ENCODE measurements around the gene GALNT12. TPM values are rescaled to one million over a fixed set of nuclear protein-coding genes. Genes with fewer than 3 reads are reported as not detected.

Gene GALNT12
- total and polyA plus RNA-seq, 2 donors, result 6.7 to 7.3 TPM

- no peaks in the 10 kb centered on the region for H3K36me3 ChIP-seq (ENCODE audit: control insufficient read depth in 2 of 2, insufficient read depth in 2 of 2, low read length in 1 of 2)
- H3K4me3 ChIP-seq (ENCODE audit: low read length in 2 of 2), result no peak overlapping the region
- no peaks in the 10 kb centered on the region for H3K27me3 ChIP-seq (ENCODE audit: control insufficient read depth in 2 of 2, insufficient read depth in 1 of 2, low read length in 1 of 2)
- H3K4me1 ChIP-seq (ENCODE audit: control insufficient read depth in 2 of 2, insufficient read depth in 2 of 2, low read length in 2 of 2), result no peaks in the 10 kb centered on the region
- no peaks in the 10 kb centered on the region for H3K9me3 ChIP-seq (ENCODE audit: control insufficient read depth in 2 of 2, insufficient read depth in 1 of 2, low read length in 1 of 2)
- H3K27ac ChIP-seq (ENCODE audit: low read depth in 1 of 2, low read length in 1 of 2), result no peak overlapping the region
- WGBS, result 95% methylated on average over 8 of the region's 8 CpGs
- no peak for DNase-seq (ENCODE audit: low read depth in 6 of 9, low spot score in 9 of 9)
These were observed 28.5 kb upstream of the GALNT12 start for GRCh38 chr9:98778711-98779530.

DNA sequence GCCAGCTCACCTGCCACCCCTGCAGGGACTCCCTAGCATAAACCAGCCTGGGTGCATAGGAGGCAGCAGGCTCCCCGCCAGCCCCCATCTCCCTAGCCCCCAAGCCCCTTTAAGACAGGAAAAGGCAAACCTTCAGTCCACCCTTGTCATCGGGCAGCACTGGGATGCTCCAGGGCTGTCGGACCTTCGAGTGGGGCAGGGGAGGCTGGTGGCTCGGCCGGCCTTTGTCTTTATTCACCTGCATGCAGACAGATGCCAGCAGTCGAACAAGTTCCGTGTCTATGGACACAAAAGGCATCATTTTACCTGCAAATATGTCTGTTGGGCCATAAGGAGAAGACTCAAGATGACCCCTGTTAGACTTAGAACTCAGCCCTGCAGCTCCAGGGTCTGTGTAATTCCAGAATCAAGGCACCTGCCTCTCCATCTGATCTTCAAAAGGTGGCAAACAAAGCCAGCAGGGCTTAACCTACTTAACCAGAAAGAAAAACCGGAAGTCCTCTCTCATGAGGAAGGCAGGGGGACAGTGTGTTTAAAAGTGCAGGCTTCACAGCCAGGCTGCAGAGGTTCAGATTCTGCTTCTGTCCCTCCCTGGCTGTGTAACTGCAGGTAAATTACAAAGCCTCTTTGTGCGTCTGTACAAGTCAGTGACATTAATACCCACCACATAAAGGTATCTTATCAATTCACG is 27.3 kb upstream of the GALNT12 start:
- no peak overlapping the region for H3K27ac ChIP-seq (ENCODE audit: low read depth in 1 of 2, low read length in 1 of 2)
- H3K4me3 ChIP-seq (ENCODE audit: low read length in 2 of 2), result no peak overlapping the region
- DNase-seq (ENCODE audit: low read depth in 6 of 9, low spot score in 9 of 9), result no peak
- no peaks in the 10 kb centered on the region for H3K9me3 ChIP-seq (ENCODE audit: control insufficient read depth in 2 of 2, insufficient read depth in 1 of 2, low read length in 1 of 2)
- WGBS, result 98% methylated on average over 11 of the region's 11 CpGs
- H3K36me3 ChIP-seq (ENCODE audit: control insufficient read depth in 2 of 2, insufficient read depth in 2 of 2, low read length in 1 of 2), result no peaks in the 10 kb centered on the region
- H3K27me3 ChIP-seq (ENCODE audit: control insufficient read depth in 2 of 2, insufficient read depth in 1 of 2, low read length in 1 of 2), result no peaks in the 10 kb centered on the region
- no peaks in the 10 kb centered on the region for H3K4me1 ChIP-seq (ENCODE audit: control insufficient read depth in 2 of 2, insufficient read depth in 2 of 2, low read length in 2 of 2)

- H3K27ac ChIP-seq (ENCODE audit: low read depth in 1 of 2, low read length in 1 of 2), result no peak overlapping the region
These were observed 25.7 kb upstream of the GALNT12 start for GRCh38 chr9:98781588-98782383.

DNA sequence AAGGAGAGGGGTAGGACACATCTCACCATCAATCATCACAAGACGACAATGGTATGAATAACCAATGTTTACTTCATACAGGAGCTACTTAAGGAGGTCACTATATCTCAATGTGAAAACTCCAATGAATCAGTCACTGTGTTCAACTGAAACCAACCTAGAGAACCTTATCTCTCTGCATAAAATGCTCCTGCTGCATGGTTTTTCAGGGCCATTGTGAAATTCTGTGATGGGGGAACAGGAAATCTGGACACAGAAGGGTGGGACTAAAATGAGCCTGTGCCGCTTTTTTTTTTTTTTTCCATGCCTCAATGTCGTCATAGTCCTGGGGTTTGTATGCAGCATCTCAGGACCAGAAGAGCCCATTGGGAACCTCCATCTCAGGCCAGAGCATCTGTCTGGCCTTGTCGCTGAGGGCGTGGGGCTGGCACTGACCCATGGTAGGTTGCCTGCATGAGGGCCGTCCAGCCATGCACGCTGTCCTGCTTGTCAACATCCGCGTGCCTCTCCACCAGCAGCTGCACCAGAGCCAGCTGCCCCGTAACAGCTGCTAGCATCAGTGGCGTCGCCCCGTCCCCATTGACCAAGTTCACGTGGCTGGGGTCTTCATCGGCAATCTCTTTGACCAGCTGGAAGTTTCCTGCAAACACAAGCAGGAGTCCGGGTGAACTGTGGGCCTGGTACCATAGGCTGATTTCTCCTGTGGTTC is 23.8 kb upstream of the GALNT12 start:
- Histone ChIP-seq H3K4me3 (ENCODE audit: low read length in 2 of 2) (no peak overlapping the region), H3K4me1 (ENCODE audit: control insufficient read depth in 2 of 2, insufficient read depth in 2 of 2, low read length in 2 of 2) (no peaks in the 10 kb centered on the region), H3K27ac (ENCODE audit: low read depth in 1 of 2, low read length in 1 of 2) (no peak overlapping the region), H3K9me3 (ENCODE audit: control insufficient read depth in 2 of 2, insufficient read depth in 1 of 2, low read length in 1 of 2) (no peaks in the 10 kb centered on the region), H3K27me3 (ENCODE audit: control insufficient read depth in 2 of 2, insufficient read depth in 1 of 2, low read length in 1 of 2) (no peaks in the 10 kb centered on the region), H3K36me3 (ENCODE audit: control insufficient read depth in 2 of 2, insufficient read depth in 2 of 2, low read length in 1 of 2) (no peaks in the 10 kb centered on the region)
- 97% methylated on average over 16 of the region's 16 CpGs for WGBS
- no peak for DNase-seq (ENCODE audit: low read depth in 6 of 9, low spot score in 9 of 9)

More at GRCh38 chr9:98781588-98782383, 25.7 kb upstream of the GALNT12 start:
- H3K4me1 ChIP-seq (ENCODE audit: control insufficient read depth in 2 of 2, insufficient read depth in 2 of 2, low read length in 2 of 2), result no peaks in the 10 kb centered on the region
- H3K36me3 ChIP-seq (ENCODE audit: control insufficient read depth in 2 of 2, insufficient read depth in 2 of 2, low read length in 1 of 2), result no peaks in the 10 kb centered on the region
- no peaks in the 10 kb centered on the region for H3K9me3 ChIP-seq (ENCODE audit: control insufficient read depth in 2 of 2, insufficient read depth in 1 of 2, low read length in 1 of 2)
- no peak overlapping the region for H3K4me3 ChIP-seq (ENCODE audit: low read length in 2 of 2)
- no peak for DNase-seq (ENCODE audit: low read depth in 6 of 9, low spot score in 9 of 9)
- no peaks in the 10 kb centered on the region for H3K27me3 ChIP-seq (ENCODE audit: control insufficient read depth in 2 of 2, insufficient read depth in 1 of 2, low read length in 1 of 2)
- 94% methylated on average over 11 of the region's 11 CpGs for WGBS

- Histone ChIP-seq H3K36me3 (ENCODE audit: control insufficient read depth in 2 of 2, insufficient read depth in 2 of 2, low read length in 1 of 2) (peaks cover 0 to 5% of the 10 kb centered on the region in 2 donors), H3K4me3 (ENCODE audit: low read length in 2 of 2) (no peak overlapping the region), H3K27me3 (ENCODE audit: control insufficient read depth in 2 of 2, insufficient read depth in 1 of 2, low read length in 1 of 2) (no peaks in the 10 kb centered on the region), H3K9me3 (ENCODE audit: control insufficient read depth in 2 of 2, insufficient read depth in 1 of 2, low read length in 1 of 2) (no peaks in the 10 kb centered on the region), H3K27ac (ENCODE audit: low read depth in 1 of 2, low read length in 1 of 2) (no peak overlapping the region), H3K4me1 (ENCODE audit: control insufficient read depth in 2 of 2, insufficient read depth in 2 of 2, low read length in 2 of 2) (no peaks in the 10 kb centered on the region)
- 93% methylated on average over 11 of the region's 11 CpGs for WGBS
- no peak for DNase-seq (ENCODE audit: low read depth in 6 of 9, low spot score in 9 of 9)
These were observed 22.4 kb upstream of the GALNT12 start for GRCh38 chr9:98784831-98785806.

GRCh38 chr9:98786750-98787510 is 20.5 kb upstream of the GALNT12 start:
- Histone ChIP-seq H3K27ac (ENCODE audit: low read depth in 1 of 2, low read length in 1 of 2) (no peak overlapping the region), H3K4me1 (ENCODE audit: control insufficient read depth in 2 of 2, insufficient read depth in 2 of 2, low read length in 2 of 2) (peaks cover 0 to 4% of the 10 kb centered on the region in 2 donors), H3K36me3 (ENCODE audit: control insufficient read depth in 2 of 2, insufficient read depth in 2 of 2, low read length in 1 of 2) (peaks cover 0 to 10% of the 10 kb centered on the region in 2 donors), H3K4me3 (ENCODE audit: low read length in 2 of 2) (no peak overlapping the region), H3K27me3 (ENCODE audit: control insufficient read depth in 2 of 2, insufficient read depth in 1 of 2, low read length in 1 of 2) (no peaks in the 10 kb centered on the region), H3K9me3 (ENCODE audit: control insufficient read depth in 2 of 2, insufficient read depth in 1 of 2, low read length in 1 of 2) (no peaks in the 10 kb centered on the region)
- no peak for DNase-seq (ENCODE audit: low read depth in 6 of 9, low spot score in 9 of 9)
- 97% methylated on average over 4 of the region's 4 CpGs for WGBS

DNA sequence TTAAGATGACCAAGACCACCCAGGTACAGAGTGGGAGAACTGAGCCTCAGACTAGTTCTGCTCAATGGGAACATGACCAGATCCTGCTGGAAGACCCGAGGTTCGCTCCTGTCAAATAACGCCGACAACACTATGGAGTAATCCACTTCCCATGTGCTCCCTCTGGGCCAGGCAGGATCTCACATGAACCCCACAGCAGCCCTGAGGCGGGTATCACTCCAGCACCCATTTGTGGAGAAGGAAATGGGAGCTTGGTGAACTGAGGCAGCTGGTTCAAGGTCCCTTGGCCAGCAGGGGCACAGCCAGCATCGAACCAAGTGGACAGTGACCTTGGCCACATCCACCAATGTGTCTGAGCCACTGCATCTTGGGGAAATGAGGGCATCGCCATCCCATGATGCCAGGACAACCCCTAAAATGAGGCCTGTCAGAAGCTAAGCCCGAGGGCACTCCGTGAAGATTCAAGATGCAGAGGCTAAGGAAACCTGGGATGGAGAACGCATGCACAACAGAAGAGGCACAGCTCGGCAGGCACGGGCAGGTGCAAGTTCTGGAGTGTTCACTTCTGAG is 19.6 kb upstream of the GALNT12 start:
- DNase-seq (ENCODE audit: low read depth in 6 of 9, low spot score in 9 of 9), result no peak
- H3K4me3 ChIP-seq (ENCODE audit: low read length in 2 of 2), result no peak overlapping the region
- no peak overlapping the region for H3K27ac ChIP-seq (ENCODE audit: low read depth in 1 of 2, low read length in 1 of 2)
- peaks cover 0 to 4% of the 10 kb centered on the region in 2 donors for H3K4me1 ChIP-seq (ENCODE audit: control insufficient read depth in 2 of 2, insufficient read depth in 2 of 2, low read length in 2 of 2)
- no peaks in the 10 kb centered on the region for H3K27me3 ChIP-seq (ENCODE audit: control insufficient read depth in 2 of 2, insufficient read depth in 1 of 2, low read length in 1 of 2)
- peaks cover 0 to 10% of the 10 kb centered on the region in 2 donors for H3K36me3 ChIP-seq (ENCODE audit: control insufficient read depth in 2 of 2, insufficient read depth in 2 of 2, low read length in 1 of 2)
- no peaks in the 10 kb centered on the region for H3K9me3 ChIP-seq (ENCODE audit: control insufficient read depth in 2 of 2, insufficient read depth in 1 of 2, low read length in 1 of 2)
- 98% methylated on average over 12 of the region's 12 CpGs for WGBS

All from thymus (tissue), 11 donors.